ENCODE measurements around the gene LACTB. TPM values are rescaled to one million over a fixed set of nuclear protein-coding genes. Genes with fewer than 3 reads are reported as not detected.

Gene LACTB
- total RNA-seq, result 8.8 TPM

DNA sequence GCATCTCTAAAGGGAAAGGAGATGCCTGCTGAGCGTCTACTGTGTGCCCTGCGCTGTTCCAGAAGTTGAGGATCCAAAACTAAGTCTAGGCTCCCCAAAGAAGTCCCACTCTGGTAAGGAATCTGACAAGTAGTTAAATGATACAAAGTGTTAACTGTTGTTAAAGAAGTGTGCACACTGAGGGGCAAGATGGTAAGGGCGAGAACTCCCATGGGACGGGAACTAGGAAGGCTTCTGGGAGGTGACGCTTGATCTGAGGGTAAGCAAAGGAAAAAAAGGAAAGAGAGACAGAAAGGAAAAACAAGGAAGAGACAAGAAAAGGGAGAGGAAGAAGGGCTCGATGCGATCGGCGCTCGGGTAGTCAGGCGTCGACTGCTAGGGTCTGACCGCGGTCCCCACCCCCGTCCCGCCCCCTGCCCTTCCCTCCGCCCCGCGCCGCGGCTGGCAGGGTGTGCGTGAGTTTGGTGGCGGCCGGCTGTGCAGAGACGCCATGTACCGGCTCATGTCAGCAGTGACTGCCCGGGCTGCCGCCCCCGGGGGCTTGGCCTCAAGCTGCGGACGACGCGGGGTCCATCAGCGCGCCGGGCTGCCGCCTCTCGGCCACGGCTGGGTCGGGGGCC lies at the start of gene LACTB:
Gene LACTB (plus strand): TSS at position 480 of the 620 bp plus-strand sequence. CDS start 11 bp downstream, at position 491.
- ATAC-seq, result peak; percentile 94

DNA sequence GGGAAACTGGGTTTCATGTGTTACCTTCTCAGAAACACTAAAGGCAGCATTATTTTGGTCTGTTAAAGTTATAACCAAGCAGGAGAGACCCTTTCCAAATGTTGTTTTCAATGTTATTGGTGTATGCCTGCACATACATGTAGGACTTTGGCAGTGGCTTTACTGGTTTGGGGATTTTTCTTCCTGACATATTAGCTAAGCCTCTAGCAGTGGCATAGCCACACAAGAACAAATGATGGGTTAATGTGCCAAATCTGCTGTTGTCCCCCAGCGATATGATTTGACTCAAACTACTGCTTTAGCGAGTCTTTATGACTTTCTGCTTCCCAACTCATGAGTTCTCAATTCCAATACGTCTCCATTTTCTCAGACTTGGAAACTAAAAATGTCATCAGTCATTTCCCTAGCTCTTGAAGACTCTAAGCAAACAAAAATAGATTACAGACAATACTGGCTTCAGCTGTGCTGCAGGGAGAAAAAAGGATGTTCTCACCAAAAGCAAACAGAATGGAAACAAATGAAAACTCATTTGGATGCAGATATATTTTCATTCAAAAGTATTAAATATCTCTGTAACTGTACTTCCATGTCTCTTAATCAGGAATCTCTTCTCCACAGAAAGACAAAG lies 49.5 kb upstream of the LACTB start:
- no peak for ATAC-seq

GRCh38 chr15:63072809-63073277 lies 48.8 kb upstream of the LACTB start:
- no peak for ATAC-seq

DNA sequence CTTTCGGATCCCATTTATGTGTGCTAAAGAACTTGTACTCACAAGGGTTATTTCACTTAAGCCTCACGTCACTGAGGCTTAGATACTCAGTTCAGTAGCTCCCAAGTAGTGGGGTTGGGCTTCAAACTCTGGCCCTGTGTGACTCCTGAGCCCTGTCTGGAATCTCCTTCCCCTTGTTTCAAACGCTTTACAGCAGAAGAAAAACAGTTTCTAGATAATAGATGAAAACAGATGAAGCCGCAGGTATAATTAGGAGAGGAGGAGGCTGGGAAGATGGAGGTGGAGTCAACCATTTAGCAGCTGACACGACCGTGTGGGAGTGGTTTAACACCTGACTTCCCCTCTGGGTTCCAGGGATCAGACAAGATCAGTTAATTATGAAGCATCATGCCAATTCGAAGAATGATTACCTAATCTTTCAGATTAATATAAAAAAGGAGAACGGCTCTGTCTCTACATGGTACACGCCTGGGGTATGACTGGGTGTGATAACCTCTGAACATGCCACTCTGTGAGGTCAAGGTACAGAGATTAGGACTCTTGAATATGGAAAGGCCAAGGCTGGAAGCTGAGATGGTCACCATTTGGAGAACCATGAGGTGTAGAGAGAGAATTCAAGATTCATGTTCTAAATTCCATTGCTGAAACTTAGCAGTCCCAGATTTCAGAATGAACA lies 48.0 kb upstream of the LACTB start:
- no peak for ATAC-seq

DNA sequence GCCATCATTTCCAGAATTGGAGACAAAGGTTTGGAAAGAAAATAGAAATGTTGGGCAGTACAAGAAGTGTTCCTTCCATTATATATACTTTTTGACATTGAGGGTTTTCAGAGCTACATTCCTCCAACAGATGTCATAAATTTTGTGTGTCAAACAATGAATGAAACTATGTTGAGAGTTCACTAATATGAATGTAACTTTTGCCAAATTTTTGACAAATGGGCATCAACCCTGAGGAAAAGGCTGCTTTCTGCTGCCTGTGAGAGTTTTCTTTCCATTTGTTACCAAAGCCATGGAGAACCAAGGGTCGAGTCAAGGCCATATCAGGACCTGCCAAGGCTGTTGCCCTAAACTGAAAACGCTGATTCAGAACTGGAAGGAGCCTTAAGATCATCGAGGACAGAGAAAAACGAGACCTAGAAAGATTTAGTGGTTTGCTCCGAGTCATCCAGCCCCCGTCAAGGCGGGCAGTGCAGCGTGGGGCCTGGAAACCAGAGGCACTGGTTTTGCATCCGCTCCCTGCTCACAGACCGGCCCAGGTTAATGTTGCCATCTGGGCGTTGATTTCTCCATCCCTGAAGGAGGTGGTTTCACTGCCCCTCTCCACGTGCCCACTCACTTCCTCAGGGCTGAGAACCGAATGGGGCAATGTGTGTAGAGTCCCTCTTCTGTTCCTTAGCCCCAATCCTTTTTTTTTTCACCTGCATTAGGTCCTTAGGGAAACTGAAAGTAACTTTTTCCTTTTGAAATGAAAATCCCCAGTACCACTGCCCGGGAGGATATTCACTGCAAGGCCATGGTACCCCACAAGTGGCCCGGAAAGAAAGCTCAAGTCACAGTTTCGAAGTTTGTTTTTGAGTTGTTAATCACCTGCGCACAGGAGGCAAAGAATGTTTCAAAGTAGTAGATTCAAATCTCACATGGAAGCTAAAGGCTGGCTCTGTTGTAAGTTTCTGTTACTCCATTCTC lies 46.4 kb upstream of the LACTB start:
- ATAC-seq, result no peak

GRCh38 chr15:63075984-63076713 lies 45.5 kb upstream of the LACTB start:
- ATAC-seq, result no peak

GRCh38 chr15:63076714-63077046 lies 45.0 kb upstream of the LACTB start:
- no peak for ATAC-seq

- ATAC-seq, result no peak
These were observed 43.7 kb upstream of the LACTB start for GRCh38 chr15:63077952-63078351.

GRCh38 chr15:63079947-63080626 lies 41.6 kb upstream of the LACTB start:
- ATAC-seq, result no peak

GRCh38 chr15:63080634-63081250 lies 40.9 kb upstream of the LACTB start:
- ATAC-seq, result no peak

DNA sequence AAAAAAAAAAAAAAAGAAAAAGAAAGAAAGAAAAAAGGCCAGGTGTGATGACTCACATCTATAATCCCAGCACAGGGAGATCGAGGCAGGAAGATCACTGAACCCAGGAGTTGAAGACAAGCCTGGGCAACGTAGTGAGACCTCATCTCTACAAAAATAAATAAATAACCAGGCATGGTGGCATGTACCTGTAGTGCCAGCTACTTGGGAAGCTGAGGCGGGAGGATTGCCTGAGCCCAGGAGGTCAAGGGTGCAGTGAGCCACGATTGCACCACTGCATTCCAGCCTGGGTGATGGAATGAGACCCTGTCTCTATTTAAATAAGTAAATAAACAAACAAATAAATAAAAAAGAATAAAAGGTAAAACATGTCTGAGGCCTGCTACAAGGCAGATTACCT lies 39.3 kb upstream of the LACTB start:
- ATAC-seq, result no peak

DNA sequence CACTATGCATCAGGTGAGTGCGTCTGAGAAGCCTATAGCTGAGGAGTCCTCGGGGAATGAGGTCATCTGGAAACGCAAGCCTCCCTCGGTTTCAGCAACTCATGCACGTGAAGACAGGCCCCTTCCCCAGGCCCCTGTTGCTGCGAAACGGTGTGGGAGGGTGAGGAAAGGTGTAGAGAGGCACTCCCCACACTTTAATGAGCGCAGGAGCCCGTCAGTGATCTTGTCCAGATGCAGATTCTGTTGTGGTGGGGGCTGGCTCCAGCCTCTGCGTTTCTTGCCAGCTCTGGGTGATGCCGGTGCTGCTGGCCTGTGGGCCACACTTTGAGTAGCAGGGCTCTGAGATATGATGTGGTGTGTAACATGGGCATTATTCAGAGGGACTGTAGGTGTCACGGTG lies 38.6 kb upstream of the LACTB start:
- ATAC-seq, result no peak

DNA sequence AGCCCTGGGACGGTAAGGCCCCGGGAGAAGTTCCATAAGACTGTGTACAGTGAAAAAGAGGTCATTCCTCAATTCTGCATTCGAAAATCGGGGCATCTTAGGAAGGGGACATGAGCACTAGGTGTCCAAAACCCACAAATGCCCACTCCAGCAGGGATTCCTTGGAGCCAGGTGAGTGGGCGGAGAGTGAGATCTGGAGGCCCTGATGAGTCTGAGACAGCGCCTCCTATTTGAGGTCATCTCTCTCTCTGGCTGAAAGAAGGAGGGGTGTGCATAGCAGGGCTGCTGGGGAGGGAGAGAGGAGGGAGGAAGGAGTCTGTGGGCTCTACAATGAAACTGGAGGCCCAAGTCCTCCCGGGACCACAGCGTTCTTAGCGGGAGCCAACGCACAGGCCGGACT lies 38.1 kb upstream of the LACTB start:
- ATAC-seq, result no peak

DNA sequence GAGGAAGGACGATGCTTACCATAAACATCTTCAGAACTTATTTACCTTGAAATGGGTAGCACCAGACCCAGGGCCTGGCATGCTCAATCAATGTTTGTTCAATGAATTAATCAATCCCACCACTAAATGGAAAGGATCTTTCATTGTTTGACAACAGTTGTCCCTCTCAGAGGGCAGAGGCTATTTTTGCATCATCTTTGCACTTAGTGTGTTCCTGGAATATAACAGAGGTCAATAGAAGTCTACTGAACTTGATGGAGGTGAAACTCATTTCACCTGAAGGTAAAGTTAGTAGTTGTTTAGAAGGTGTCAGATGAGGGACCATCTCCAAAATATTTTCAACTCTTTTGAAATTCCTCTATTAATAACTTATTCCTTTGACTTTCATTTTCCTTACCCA lies 36.9 kb upstream of the LACTB start:
- no peak for ATAC-seq

DNA sequence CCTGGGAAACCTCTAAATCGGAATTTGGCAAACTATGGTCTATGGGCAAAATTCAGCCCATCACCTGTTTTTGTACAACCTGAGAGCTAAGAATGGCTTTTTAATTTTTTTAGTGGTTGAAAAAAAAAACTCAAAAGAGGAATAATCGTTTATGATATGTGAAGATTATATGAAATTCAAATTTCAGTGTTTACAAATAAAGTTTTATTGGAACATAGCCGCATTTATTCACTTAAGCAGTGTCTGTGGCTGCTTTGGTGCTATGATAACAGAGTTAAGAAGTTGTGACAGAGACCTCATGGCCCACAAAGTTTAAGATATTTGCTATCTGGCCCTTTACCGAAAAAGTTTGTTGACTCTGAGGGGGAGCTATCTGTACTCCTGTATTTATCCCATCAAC lies 36.4 kb upstream of the LACTB start:
- ATAC-seq, result no peak

DNA sequence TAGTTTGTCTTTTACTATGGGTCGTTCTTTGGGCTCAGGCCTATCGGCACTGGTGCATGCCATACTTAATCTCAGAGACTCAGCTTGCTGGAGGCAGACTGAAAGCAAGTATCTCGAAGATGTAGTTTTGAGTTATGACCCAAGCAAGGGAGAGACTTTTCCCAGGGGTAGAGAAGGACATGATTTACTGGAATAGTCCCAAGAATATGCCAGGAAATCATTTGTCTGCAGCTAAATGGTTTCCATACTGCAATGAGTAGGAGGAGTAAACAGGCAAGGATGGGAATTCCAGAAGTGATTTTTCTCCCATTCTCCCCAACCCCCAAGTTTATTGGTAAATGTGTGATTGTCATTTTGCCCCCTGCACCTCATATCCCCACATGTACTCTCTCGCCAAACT lies 35.4 kb upstream of the LACTB start:
- no peak for ATAC-seq

DNA sequence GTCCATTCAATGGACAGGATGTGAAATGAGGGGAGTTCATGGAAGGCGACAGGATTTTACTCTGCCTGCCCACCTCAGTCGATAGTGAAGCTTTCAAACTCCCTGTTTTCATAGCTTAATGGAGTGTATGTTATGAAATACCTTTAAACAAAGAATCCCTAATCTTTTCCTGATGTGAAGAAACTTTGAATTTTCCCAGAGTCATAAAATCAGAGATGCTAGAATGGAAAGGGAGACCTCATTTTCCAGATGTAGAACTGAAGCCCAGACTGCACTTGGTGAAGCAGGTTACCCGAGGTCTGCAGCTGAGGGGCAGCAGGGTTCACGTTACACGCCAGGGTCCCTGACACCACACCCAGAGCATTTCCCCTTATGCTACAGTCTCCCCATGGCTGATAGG lies 34.7 kb upstream of the LACTB start:
- ATAC-seq, result no peak

DNA sequence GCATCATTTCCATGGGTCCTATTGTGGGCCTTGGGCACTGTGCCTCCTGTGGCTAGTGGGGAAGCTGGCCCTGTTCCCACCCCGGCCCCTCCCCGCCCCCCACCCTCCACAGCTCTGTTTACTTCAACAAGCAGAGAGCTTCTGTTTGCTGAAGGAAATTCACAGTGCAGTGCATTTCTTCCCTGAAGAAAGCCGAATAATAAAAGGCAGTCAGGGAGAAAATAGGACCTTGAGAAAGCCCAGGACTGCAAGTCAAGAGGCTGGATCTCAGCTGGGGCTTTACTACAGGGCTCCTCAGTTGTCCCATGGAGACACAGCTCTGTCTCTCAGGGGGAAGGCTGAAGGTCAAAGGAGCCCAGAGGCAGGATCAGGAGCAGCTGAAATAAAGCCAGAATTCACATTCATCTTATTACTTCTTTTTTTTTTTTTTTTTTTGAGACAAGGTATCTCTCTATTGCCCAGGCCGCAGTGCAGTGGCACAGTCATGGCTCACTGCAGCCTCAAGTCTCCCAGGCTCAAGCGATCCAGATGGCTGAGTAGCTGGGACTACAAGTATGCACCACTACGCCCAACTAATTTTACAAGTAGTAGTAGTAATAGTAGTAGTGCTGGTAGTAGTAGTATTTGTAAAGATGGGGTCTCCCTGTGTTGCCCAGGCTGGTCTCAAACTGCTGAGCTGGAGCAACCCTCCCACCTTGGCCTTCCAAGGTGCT lies 33.0 kb upstream of the LACTB start:
- no peak for ATAC-seq

- ATAC-seq, result no peak
These were observed 32.2 kb upstream of the LACTB start for GRCh38 chr15:63089260-63090043.

- no peak for ATAC-seq
These were observed 31.2 kb upstream of the LACTB start for GRCh38 chr15:63090472-63090871.

Data from esophagus mucosa (tissue), 1 donor.